ENCODE data around the gene UCP3.

The UCP3 gene

GRCh38 chr11:73995247-73995646 lies 13.6 kb downstream of the UCP3 start:
- no peak for TF ChIP-seq USF1 (IDR thresholded peaks at IDR 0.05)
- TF ChIP-seq EGR1 (IDR thresholded peaks at IDR 0.05): no peak
- TF ChIP-seq NFIC (IDR thresholded peaks at IDR 0.05): no peak
- TF ChIP-seq RAD21 (IDR thresholded peaks at IDR 0.05; ENCODE audit: low read depth): no peak
- TF ChIP-seq TCF12 (IDR thresholded peaks at IDR 0.05; ENCODE audit: low read depth): no peak
- no peak for TF ChIP-seq REST (IDR thresholded peaks at IDR 0.05; ENCODE audit: low read depth)
- TF ChIP-seq CREB1 (IDR thresholded peaks at IDR 0.05; ENCODE audit: low read depth): no peak
- TF ChIP-seq TEAD4 (IDR thresholded peaks at IDR 0.05): no peak
- no peak for TF ChIP-seq TAF1 (IDR thresholded peaks at IDR 0.05; ENCODE audit: low read depth)
- TF ChIP-seq, protein P1, sequence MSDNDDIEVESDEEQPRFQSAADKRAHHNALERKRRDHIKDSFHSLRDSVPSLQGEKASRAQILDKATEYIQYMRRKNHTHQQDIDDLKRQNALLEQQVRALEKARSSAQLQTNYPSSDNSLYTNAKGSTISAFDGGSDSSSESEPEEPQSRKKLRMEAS (IDR thresholded peaks at IDR 0.05): no peak
- TF ChIP-seq YY1 (IDR thresholded peaks at IDR 0.05; ENCODE audit: low read depth): no peak
- no peak for TF ChIP-seq EP300 (IDR thresholded peaks at IDR 0.05; ENCODE audit: borderline replicate concordance)
- TF ChIP-seq ZBTB7A (IDR thresholded peaks at IDR 0.05; ENCODE audit: low read depth): no peak
- TF ChIP-seq FOXM1 (IDR thresholded peaks at IDR 0.05; ENCODE audit: borderline replicate concordance, low read depth): no peak
- no peak for TF ChIP-seq CEBPB (IDR thresholded peaks at IDR 0.05)

GRCh38 chr11:73991471-73992006 lies 17.3 kb downstream of the UCP3 start:
- TF ChIP-seq RAD21 (IDR thresholded peaks at IDR 0.05; ENCODE audit: low read depth) (no peak), EGR1 (IDR thresholded peaks at IDR 0.05) (no peak), FOXM1 (IDR thresholded peaks at IDR 0.05; ENCODE audit: borderline replicate concordance, low read depth) (no peak), TCF12 (IDR thresholded peaks at IDR 0.05; ENCODE audit: low read depth) (no peak), YY1 (IDR thresholded peaks at IDR 0.05; ENCODE audit: low read depth) (no peak), ZBTB7A (IDR thresholded peaks at IDR 0.05; ENCODE audit: low read depth) (no peak), EP300 (IDR thresholded peaks at IDR 0.05; ENCODE audit: borderline replicate concordance) (no peak), CEBPB (IDR thresholded peaks at IDR 0.05) (no peak), TAF1 (IDR thresholded peaks at IDR 0.05; ENCODE audit: low read depth) (no peak), NFIC (IDR thresholded peaks at IDR 0.05) (no peak), REST (IDR thresholded peaks at IDR 0.05; ENCODE audit: low read depth) (no peak), USF1 (IDR thresholded peaks at IDR 0.05) (no peak)
- TF ChIP-seq, protein P1 (IDR thresholded peaks at IDR 0.05): no peak

DNA sequence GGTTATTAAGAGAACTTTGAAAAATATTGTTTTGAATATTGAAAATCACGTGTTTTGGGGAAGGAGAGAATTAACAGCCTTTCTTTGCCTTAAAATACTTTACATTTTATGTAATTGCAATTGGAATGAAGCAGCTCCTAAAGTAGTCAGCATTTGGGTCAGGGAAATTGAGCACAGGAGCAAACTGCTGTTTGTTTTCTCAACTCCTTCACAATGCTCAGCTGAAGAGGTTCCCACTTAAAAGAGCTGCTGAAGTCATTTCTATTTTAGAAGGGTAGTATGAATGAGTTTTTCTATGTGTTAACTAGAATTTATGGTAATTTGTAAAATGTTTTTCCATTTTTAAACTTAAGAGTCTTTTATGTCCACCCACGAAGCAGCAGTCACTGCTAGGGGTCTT lies 18.2 kb downstream of the UCP3 start:
- TF ChIP-seq FOXM1 (IDR thresholded peaks at IDR 0.05; ENCODE audit: borderline replicate concordance, low read depth): no peak
- no peak for TF ChIP-seq TAF1 (IDR thresholded peaks at IDR 0.05; ENCODE audit: low read depth)
- TF ChIP-seq, protein P1 (IDR thresholded peaks at IDR 0.05): no peak
- TF ChIP-seq USF1 (IDR thresholded peaks at IDR 0.05): no peak
- TF ChIP-seq TCF12 (IDR thresholded peaks at IDR 0.05; ENCODE audit: low read depth): no peak
- TF ChIP-seq ZBTB7A (IDR thresholded peaks at IDR 0.05; ENCODE audit: low read depth): no peak
- no peak for TF ChIP-seq CEBPB (IDR thresholded peaks at IDR 0.05)
- no peak for TF ChIP-seq RAD21 (IDR thresholded peaks at IDR 0.05; ENCODE audit: low read depth)
- no peak for TF ChIP-seq YY1 (IDR thresholded peaks at IDR 0.05; ENCODE audit: low read depth)
- no peak for TF ChIP-seq REST (IDR thresholded peaks at IDR 0.05; ENCODE audit: low read depth)
- no peak for TF ChIP-seq CREB1 (IDR thresholded peaks at IDR 0.05; ENCODE audit: low read depth)
- no peak for TF ChIP-seq TEAD4 (IDR thresholded peaks at IDR 0.05)
- no peak for TF ChIP-seq EGR1 (IDR thresholded peaks at IDR 0.05)
- no peak for TF ChIP-seq EP300 (IDR thresholded peaks at IDR 0.05; ENCODE audit: borderline replicate concordance)
- no peak for TF ChIP-seq NFIC (IDR thresholded peaks at IDR 0.05)
